HG03354 (cell line): ENCODE measurements around the gene MAST4.
A peak's percentile ranks its signal among the peaks of the same experiment; 100 is the strongest.
"Not testable (repeated sequence)": the region's sequence is repeated elsewhere in the genome, so short reads cannot be mapped to it uniquely, and the experiment has no call there.

Experiments used
- ATAC-seq: cut with Tn5 transposase; IDR thresholded peaks from one replicate; pipeline ENCODE4 v1.9.1; 2021; ENCODE audit warnings: mild to moderate bottlenecking; ENCODE audit not compliant: unreplicated experiment, poor library complexity, severe bottlenecking

The MAST4 gene

GRCh38 chr5:66680804-66681203 lies 84.6 kb downstream of the MAST4 start:
- ATAC-seq: no peak

GRCh38 chr5:66684663-66685062 lies 88.5 kb downstream of the MAST4 start:
- ATAC-seq: no peak

- no peak for ATAC-seq
Measured at GRCh38 chr5:66689522-66690220, 93.5 kb downstream of the MAST4 start.

- no peak for ATAC-seq
Measured at GRCh38 chr5:66694036-66694435, 97.8 kb downstream of the MAST4 start.

- not testable (repeated sequence) for ATAC-seq
Measured at GRCh38 chr5:66695840-66696239, 99.6 kb downstream of the MAST4 start.

- no peak for ATAC-seq
Measured at GRCh38 chr5:66697796-66698564, 101.8 kb downstream of the MAST4 start.

GRCh38 chr5:66701244-66701643 lies 105.1 kb downstream of the MAST4 start:
- ATAC-seq: peak; percentile 87

GRCh38 chr5:66702426-66702825 lies 106.2 kb downstream of the MAST4 start:
- ATAC-seq: no peak

GRCh38 chr5:66704790-66705425 lies 108.7 kb downstream of the MAST4 start:
- ATAC-seq: no peak

- no peak for ATAC-seq
Measured at GRCh38 chr5:66708368-66708767, 112.2 kb downstream of the MAST4 start.

GRCh38 chr5:66710557-66711088 lies 114.4 kb downstream of the MAST4 start:
- no peak for ATAC-seq

GRCh38 chr5:66713998-66714397 lies 117.8 kb downstream of the MAST4 start:
- ATAC-seq: no peak

- ATAC-seq: no peak
Measured at GRCh38 chr5:66717455-66718373, 121.5 kb downstream of the MAST4 start.

- no peak for ATAC-seq
Measured at GRCh38 chr5:66718374-66719002, 122.3 kb downstream of the MAST4 start.

- no peak for ATAC-seq
Measured at GRCh38 chr5:66720780-66721179, 124.6 kb downstream of the MAST4 start.

GRCh38 chr5:66722686-66723085 lies 126.5 kb downstream of the MAST4 start:
- ATAC-seq: no peak

GRCh38 chr5:66724349-66725139 lies 128.4 kb downstream of the MAST4 start:
- no peak for ATAC-seq

GRCh38 chr5:66727630-66728029 lies 131.4 kb downstream of the MAST4 start:
- no peak for ATAC-seq
